RPMI7951 (cell line): ENCODE data around the gene SPATA31D1. TPM values are rescaled to one million over a fixed set of nuclear protein-coding genes. Genes with fewer than 3 reads are reported as not detected.

Source experiments
- DNase-seq: peaks from one replicate; pipeline ENCODE4 v3.0.0-alpha.2; 2012; ENCODE audit warnings: low read depth
- total RNA-seq: library from RNA; depleted of rRNA; stranded (reverse); fragments of >200 nt; shearing (Covaris generic); gene quantifications from 2 replicates; pipeline ENCODE4 v1.2.3, GENCODE V29; 2014; rRNA removed

SPATA31D1 gene
- total RNA-seq, 1 experiment from 2014 or later = not detected

GRCh38 chr9:82021198-82021597 lies 32.6 kb downstream of the SPATA31D1 start:
- DNase-seq = peak; percentile 41

- DNase-seq = no peak
These were observed 33.5 kb downstream of the SPATA31D1 start for GRCh38 chr9:82022121-82022520.

GRCh38 chr9:82024908-82025307 lies 36.3 kb downstream of the SPATA31D1 start:
- no peak for DNase-seq

GRCh38 chr9:82031538-82032280 lies 43.1 kb downstream of the SPATA31D1 start:
- DNase-seq = peak; percentile 64

- DNase-seq = no peak
These were observed 46.6 kb downstream of the SPATA31D1 start for GRCh38 chr9:82034956-82035731.

GRCh38 chr9:82036086-82036485 lies 47.5 kb downstream of the SPATA31D1 start:
- DNase-seq = no peak

- no peak for DNase-seq
These were observed 48.6 kb downstream of the SPATA31D1 start for GRCh38 chr9:82037126-82037525.

- no peak for DNase-seq
These were observed 50.3 kb downstream of the SPATA31D1 start for GRCh38 chr9:82038897-82039296.

Other genes starting within 250 kb of the SPATA31D1 start
- not detected in 2 replicates for gene SPATA31D4, start 60.3 kb upstream of the SPATA31D1 start, total RNA-seq
- not detected in 2 replicates for gene SPATA31D3, start 45.3 kb upstream of the SPATA31D1 start, total RNA-seq